DMS153 treated with DMSO at 0.1 percent for 48 hours (cell line): ENCODE results near the gene MOB3C.
A peak's percentile ranks its signal among the peaks of the same experiment; 100 is the strongest.

Experiments
- DNase-seq: peaks from one replicate; lab custom pipeline; 2025; ENCODE audit not compliant: unreplicated experiment; lab: John Stamatoyannopoulos, UW

The MOB3C gene

DNA sequence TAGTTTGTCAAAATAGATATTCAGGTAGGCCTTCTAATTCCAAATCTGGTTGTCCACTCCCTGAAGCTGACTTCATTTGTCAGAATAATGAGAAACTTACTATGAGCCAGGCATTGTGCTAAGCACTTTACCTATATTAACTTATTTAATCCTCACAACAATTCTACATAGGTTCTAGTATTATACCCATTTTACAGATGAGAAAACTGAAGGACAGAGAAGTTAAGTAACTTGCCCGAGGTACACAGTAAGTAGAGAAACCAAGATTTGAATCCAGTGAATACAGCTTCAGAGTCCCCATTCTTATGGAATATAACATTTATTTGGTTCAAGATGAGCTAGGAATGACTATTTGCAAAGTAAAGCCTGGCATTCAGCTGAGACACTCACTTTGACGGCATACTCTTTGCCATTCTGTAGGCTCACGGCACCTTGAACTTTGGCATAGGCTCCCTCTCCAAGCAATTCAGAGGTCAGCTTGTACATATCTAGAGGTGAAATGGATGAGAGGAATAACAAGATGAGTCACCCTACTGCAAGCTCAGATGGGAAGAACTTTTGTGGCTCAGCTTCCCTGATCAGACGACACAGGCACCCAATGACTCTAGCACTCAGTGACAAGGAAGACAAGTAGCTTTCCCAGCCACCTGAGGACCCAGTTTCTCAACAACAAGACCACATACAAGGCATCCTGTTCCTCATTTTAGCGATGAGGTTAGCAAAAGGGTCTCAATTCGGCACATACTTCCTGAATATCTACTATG is 36.3 kb downstream of the MOB3C start:
- DNase-seq = no peak

GRCh38 chr1:46577671-46578070 is 38.9 kb downstream of the MOB3C start:
- no peak for DNase-seq

DNA sequence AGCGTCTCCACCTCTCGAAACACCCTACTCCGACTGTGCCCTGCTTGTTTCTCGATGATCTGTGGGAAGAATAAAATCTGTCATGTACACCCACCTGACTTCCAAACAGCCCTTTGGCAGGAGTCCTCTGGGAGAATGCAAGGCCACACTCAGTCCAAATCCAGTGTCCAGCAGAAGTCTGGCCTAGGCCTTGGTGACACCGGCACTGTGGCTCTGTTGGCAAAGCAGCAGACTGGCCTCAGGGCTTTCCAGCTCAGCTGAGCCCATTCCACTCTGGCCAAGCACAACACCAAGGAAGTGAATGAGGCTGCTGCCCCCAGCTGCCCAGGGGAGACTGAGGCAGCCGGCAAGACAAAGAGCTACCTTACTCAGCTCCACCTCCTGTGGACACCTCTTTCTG is 40.0 kb downstream of the MOB3C start:
- DNase-seq = no peak

- DNase-seq = no peak
Measured at GRCh38 chr1:46575778-46576177, 40.8 kb downstream of the MOB3C start.

- DNase-seq = peak; percentile 35
Measured at GRCh38 chr1:46575300-46575699, 41.3 kb downstream of the MOB3C start.

DNA sequence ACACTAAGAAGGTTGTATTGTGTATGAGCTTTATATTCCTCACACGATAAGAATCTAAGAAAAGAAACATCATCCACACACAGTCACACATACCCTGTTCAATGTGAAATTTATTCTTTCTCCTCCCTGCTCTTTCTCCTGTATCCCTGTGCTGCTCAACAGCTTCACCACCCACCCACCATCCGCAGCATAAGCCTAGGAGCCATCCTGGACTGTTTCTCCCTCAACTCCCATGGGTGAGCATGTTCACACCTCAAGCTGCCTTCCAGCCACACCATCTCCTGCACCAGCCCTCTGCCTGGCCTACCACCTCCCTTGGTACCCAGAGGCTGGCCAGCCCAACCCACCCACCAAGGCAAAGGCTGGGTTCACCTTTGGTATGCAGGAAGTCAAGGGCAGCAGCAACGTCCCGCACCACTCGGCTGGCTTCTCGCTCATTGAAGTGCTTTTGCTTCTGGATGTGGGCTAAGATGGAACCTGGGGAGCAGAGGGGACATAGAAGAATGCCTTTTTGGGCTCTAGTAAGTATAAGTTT is 44.9 kb downstream of the MOB3C start:
- no peak for DNase-seq

DNA sequence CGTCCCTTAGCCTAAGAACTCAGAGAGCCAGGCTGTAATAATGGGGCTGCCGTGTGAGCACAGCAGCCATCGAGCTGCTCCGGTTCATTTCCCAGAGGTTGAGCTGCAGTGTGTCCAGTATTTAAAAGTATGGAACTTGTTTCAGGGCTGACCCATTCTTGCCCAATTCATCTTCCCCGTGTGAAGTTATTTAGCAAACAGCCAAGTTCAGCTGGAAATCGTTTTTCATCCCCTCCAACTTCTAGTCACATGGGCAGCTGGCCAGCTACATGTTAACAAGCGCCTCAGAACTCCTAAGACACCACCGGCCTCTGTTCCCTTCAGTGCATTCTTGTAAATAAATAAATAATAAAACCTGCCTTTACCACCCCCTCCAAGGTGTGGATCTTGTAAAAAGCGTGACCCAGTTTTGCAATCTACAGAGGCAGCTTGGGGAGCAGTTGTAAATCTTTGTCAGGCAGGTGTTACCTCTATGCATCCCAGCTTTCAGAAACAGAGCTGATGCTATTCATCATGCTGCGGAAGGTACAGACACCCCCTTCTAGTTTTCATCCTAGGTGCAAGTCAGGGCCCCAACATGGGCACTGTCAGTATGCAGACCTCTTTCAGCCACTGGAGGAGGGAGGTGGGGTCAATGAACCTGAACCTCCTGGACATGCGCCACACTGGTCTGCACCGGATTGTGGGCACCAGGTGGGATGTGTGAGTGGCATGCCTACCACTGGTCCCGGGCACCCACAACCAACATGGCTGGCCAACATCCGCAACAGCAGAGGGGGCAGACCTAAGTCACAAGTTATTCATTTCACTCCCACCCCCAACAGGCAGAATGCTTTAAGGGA is 46.5 kb downstream of the MOB3C start:
- no peak for DNase-seq

DNA sequence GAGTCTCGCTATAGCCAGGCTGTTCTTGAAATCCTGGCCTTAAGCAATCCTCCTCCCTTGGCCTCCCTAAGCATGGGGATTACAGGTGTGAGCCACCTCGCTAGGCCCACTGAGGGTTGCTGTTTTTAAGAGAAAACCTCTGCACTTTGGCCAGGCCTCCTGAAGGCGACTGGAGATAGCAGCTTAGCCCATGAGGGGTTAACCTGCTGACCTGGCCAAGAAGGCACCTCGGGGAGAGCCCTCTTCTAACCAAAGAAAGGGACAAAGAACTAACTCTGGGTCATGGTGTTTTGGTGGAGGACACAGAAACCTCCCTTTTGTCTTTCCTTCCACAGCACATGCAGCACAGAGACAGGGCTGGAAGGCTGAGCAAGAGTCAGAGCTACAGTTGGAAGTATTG is 47.5 kb downstream of the MOB3C start:
- DNase-seq = no peak

- no peak for DNase-seq
Measured at GRCh38 chr1:46568461-46568891, 48.1 kb downstream of the MOB3C start.

- no peak for DNase-seq
Measured at GRCh38 chr1:46563341-46563740, 53.3 kb downstream of the MOB3C start.

- no peak for DNase-seq
Measured at GRCh38 chr1:46562498-46562897, 54.1 kb downstream of the MOB3C start.

DNA sequence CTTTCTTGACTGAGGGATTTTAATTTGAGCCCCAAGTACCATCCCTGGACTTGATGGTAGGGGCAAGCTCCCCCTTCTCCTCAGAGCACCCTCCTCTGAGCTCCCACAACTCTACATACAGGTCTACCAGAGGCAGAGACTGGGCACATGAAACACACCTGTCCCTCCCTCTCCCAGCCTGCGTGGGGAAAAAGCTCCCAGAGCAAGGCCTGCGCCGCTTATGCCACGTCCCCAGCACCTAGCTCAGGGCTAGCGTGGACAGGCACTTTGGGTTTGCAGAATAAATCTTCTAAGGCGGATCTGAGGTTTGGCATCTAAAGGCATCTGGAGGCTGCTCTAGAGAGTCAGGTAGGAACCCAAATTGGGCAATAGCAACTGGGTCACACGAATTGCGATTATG is 57.6 kb downstream of the MOB3C start:
- no peak for DNase-seq

- peak; percentile 31 for DNase-seq
Measured at GRCh38 chr1:46558141-46558963, 58.3 kb downstream of the MOB3C start.
